Loucy (cell line): Measurements from ENCODE around the gene ETS1.

Experiments
- CTCF ChIP-seq: fragments of 200-600 bp; sonication (generic); conservative IDR thresholded peaks from 2 replicates; pipeline ENCODE4 v1.5.1; 2014; ENCODE audit warnings: mild to moderate bottlenecking, antibody characterized with exemption, low read length
- EZH2phosphoT487 ChIP-seq: fragments of 200-600 bp; IDR thresholded peaks from 2 replicates; pipeline ENCODE4 v1.6.1; 2018; ENCODE audit warnings: antibody characterized with exemption, mild to moderate bottlenecking, moderate library complexity, borderline replicate concordance

GRCh38 chr11:128416976-128417375 lies 170.4 kb downstream of the ETS1 start:
- no peak for TF ChIP-seq CTCF
- TF ChIP-seq EZH2phosphoT487, result no peak
